Measurements from ENCODE around the gene COL28A1. TPM values are rescaled to one million over a fixed set of nuclear protein-coding genes. Genes with fewer than 3 reads are reported as not detected.
"Not testable (repeated sequence)": the region's sequence is repeated elsewhere in the genome, so short reads cannot be mapped to it uniquely, and the experiment has no call there.

COL28A1 gene
- polyA plus RNA-seq, 1 donor, result 1.1 TPM

DNA sequence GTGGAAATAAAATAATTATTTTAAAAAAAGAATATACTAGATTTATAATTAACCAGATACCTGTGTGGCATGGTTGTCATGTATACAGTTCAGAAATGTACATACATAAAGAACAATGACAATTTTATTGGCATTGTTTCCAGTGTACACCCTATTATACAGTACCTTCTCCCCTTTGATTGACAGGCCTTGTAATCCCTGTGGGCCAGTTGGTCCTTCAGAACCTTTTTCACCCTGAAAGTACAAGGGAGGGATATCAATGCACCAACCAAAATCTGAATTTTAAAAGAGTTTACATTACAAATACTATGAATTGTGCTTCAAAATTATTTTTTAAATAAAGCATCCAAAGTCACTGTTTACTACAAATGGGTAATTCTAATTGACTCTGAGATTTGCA is 61.2 kb downstream of the COL28A1 start:
- no peak for DNase-seq (ENCODE audit: low read depth)

DNA sequence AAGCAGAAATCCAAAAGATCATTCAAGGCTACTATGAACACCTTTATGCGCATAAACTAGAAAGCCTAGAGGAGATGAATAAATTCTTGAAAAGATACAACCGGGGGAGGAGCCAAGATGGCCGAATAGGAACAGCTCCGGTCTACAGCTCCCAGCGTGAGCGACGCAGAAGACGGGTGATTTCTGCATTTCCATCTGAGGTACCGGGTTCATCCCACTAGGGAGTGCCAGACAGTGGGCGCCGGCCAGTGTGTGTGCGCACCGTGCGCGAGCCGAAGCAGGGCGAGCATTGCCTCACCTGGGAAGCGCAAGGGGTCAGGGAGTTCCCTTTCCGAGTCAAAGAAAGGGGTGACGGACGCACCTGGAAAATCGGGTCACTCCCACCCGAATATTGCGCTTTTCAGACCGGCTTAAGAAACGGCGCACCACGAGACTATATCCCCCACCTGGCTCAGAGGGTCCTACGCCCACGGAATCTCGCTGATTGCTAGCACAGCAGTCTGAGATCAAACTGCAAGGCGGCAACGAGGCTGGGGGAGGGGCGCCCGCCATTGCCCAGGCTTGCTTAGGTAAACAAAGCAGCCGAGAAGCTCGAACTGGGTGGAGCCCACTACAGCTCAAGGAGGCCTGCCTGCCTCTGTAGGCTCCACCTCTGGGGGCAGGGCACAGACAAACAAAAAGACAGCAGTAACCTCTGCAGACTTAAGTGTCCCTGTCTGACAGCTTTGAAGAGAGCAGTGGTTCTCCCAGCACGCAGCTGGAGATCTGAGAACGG is 70.5 kb downstream of the COL28A1 start:
- DNase-seq (ENCODE audit: low read depth), result not testable (repeated sequence)

DNA sequence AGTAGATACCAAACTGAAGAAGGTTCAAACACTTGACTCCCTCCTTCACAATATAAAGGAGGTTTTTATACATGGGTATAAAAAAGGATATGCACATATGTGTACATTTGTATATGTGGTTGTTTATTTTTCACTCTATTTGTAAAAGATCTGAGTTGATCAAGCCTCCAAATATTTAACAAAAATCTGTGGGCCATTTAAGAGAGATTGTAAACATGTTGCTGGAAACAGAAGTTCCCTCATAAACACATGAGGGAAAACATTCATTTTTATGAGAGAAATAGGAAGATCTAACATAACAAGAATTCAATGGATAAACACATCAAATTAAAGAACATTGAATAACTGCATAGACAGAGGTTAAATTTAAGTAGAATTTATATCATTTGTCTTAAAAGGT is 81.7 kb downstream of the COL28A1 start:
- no peak for DNase-seq (ENCODE audit: low read depth)

DNA sequence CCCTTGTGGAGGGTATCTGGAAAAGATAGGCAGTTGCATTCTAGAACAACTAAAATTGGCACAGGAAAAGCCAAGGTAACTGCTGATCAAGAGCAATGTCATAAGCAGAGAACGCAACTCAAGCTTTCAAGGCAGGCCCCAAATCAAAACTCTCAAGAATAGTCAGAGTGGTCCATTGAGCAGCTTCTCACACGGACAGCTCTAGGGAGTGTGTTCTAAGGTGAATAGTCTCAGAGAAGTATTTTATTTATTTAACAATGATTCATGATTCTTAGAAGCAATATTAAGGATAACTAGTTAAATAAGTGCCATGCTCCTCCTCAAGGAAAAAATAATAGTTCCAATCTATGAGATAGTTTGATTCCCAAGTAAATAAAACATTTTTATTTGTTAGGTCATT is 83.0 kb downstream of the COL28A1 start:
- DNase-seq (ENCODE audit: low read depth), result no peak

DNA sequence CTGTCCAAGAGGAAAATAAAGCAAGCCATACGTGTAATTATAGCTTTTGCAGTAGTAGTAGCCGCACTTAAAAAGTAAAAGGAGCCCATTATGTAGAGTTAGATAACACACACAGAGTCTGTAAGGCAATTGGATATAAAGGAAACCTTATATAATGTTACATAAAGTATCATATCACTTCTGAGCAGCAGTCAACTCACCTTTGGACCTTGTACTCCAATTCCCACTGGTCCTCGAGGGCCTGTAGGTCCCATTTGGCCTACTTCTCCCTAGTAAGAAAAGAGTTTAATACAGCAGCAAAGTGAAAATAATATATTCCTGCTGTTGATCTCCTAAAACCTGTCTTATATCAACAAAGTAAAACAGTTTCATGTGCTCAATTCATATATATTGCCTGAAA is 83.6 kb downstream of the COL28A1 start:
- DNase-seq (ENCODE audit: low read depth), result no peak

DNA sequence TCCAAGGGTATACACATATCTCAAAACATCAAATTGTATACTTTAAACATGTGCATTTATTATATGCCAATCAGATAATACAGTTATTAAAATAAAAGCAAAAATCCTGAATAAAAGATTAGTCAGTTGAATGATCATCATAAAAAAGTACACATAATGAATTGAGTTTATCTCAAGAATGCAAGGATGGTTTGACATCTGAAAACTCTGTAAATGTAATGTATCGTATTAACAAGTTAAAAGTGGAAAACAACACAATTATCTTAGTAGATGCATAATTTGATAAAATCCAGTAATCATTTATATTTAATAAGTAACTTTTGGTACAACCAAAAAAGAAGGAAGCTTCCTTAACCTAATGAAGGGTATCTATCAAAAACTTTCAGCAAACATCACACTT is 86.6 kb downstream of the COL28A1 start:
- no peak for DNase-seq (ENCODE audit: low read depth)

DNA sequence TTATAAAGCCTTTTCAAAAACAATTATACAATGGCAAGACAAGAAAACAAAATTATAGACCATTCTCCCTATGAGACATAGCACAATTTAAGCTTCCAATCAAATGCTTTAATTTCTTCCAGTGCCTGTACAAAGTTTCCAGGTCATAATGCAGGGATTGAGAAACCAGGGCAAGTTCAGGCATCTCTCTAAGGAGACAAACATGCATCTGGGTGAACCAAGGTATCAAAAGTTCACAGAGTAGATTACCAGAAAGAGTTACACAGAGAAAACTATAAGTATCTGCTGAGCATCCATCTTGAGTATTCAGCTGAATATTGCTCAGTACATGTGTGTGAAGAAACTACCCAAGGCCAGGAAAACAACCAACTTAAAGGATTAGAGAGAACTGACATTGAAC is 89.1 kb downstream of the COL28A1 start:
- no peak for DNase-seq (ENCODE audit: low read depth)

DNA sequence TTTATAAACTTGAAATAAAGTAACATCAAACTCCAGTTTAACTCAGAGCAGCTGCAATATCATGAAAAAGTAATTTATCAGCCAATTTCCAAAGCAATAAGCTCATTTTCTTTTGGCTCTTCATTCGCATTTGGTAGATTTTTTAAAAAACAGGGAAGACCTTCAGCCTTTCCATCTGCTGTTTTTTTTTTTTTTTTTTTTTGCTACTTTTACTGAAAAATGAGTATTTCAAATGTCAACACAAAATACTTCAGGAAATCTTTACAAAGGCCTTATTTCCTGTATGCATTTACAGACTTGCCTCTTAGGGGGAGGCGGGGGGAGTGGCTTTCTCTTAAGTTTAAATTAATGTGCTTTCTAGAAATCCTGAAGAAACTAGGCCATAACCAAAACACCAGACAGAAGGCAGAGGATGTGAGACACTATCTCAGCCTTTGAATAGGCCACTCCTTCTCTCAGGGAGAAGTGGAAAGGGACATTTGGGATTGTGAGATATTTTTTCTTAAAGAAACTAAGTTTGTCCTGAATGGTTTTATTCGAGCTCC is 91.8 kb downstream of the COL28A1 start:
- peak; percentile 25 for DNase-seq (ENCODE audit: low read depth)

DNA sequence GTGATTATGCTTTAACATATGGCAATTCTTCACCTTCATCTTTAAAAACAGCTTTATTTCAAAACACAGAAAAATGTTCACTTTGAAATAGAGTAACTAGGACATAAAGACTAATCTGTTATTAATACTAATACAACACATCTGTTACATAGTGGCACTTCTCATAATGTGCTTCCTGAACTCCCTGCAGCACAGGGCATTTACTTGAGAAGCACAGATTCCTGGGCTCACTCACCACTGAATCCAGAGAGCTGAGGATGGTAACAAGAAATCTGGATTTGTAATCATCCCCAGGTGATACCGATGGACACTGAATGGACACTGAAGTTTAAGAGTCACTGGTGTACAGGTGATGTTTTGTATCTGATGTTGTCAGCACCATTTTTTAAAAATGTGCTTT is 96.1 kb downstream of the COL28A1 start:
- no peak for DNase-seq (ENCODE audit: low read depth)

DNA sequence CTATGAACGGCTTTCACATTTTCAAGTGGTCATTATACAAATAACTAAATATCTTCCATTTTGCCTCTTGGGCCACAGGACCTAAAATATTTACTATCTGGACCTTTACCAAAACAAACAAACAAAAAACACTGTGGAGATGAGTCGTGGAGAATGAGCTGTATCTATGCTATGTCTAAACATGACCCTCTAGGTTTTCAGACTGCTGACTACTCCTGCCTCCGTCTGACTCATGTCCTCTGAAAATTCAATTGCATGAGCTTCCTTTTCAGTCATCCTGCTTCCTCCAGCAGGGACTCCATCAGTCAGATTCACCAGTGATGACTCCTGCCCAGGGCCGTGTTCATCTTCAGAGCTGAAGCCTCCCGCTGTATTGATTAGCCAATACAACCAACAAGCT is 96.8 kb downstream of the COL28A1 start:
- DNase-seq (ENCODE audit: low read depth), result no peak

DNA sequence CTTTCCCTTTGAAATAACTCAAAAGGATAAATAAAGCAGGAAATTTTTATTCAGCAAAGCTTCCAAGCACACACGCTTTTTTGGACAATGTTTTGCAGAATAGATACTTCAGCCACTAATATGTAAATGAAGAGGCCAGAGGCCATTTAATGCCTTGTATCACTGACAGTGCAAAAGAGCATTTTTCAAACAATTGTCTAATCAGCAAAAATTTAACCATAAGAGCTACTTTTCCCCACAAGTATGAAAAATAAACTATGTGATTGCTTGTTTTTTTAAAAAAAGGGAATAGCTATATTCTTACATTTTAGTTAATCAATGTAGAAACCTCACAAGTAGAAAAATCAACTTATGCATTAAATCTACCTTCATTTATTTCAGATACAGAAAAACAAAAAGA is 99.7 kb downstream of the COL28A1 start:
- DNase-seq (ENCODE audit: low read depth), result no peak

DNA sequence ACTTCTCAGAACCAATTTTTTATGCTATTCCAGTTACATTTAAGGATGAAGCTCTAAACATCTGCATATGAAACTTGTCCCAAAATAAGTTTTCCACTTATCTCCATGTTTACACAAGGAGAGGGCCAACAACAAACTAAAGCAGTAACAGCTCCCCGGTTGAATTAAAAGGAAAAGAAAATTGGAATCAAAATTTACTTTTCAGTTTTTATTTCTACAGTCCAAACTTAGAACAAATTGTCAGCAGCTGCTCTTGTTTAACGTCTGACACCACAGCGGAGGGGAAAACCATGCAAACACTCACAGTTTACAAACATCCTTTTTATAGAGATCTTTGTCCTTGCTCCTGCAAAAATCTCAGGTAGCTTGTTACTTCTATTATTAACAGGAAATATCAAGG is 101.3 kb downstream of the COL28A1 start:
- peak; percentile 47 for DNase-seq (ENCODE audit: low read depth)

DNA sequence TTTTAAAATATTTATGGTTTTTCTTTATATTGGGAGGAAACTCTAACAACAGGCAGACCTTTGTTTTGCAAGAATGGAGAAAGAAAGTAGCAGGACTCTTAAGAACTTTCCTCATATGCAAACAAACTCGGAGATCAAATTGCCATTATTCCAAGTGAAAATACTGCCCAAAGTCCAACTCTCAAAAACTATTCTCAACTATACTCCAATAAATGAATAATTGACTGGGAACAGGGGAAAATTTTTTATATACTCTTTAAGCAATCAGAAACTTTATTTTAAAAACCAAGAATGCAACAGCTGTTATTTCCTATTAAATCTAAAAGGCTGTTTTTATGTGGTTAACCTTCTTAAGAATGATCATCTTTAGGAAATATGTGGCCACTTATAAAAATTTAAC is 101.9 kb downstream of the COL28A1 start:
- peak; percentile 13 for DNase-seq (ENCODE audit: low read depth)

DNA sequence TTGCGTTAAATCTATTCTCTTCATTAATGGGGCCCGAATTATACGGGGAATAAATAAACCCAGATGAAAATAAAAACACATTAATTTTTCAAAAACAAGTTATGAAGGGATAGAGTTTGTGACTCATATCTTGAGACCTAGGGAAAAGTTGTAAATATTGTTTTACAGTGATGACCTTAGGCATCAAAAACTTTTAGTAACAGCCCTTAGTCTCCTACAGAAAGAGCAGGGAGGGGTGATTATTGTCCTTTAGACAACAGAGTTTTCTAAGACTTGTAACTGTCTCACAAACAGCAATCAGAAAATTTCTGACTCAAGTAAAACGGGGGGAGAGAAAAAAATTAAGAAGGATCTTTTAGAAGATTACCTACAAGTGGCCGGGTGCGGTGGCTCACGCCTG is 102.7 kb downstream of the COL28A1 start:
- DNase-seq (ENCODE audit: low read depth), result no peak

DNA sequence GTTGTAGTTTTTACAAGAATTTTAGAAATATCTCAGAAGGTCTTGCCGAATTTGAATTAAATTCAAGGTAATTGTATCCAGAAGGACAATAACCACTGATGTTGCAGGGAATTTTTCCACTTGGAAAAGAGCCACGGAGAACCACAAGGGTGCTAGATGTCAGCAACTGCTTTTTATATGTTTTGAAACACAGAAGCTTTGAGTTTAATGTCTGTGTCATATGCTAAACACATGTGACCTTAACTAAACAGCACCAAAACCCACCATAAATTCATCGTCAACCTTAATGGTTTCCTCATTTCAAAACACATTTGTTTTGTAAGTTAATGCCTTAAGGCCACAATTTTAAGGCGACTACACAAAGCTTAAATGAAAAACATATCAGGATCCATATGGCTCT is 106.9 kb downstream of the COL28A1 start:
- peak; percentile 57 for DNase-seq (ENCODE audit: low read depth)

DNA sequence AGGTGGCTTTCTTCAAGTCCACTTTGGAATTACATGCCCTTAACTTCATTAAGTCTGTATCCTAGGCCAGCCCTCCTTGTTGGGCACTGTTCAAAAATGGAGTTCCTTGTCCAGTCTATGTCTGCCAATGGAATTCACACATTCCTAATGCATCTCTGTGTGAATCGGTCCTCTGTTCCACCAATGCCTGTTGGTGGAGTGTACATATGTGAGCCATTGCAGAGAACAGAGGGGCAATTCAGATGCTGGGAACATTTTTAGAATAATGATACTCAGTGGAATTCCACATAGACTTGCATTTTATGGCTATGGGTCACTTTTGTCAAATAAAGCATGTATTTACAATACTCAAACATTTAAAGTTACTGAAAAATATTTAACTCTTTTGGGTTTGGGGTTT is 108.3 kb downstream of the COL28A1 start:
- no peak for DNase-seq (ENCODE audit: low read depth)

DNA sequence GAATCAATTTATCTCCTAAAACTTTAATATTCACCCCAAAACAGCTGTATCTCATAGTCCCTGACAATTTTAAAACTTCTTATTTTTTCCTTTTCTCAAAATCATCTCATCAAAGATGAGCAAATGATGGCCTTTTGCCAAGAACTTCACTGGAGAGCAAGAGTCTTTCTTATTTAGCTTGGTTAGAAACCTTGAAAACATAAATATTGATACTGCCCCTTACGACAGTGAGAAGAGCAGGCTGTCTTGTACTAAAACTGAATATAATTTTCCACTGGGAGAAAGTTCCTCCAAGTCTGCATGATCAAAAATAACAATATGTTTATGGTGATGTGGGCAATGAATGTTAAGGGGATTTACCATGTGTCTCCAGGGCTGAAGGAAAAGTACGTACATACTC is 109.0 kb downstream of the COL28A1 start:
- peak; percentile 11 for DNase-seq (ENCODE audit: low read depth)

DNA sequence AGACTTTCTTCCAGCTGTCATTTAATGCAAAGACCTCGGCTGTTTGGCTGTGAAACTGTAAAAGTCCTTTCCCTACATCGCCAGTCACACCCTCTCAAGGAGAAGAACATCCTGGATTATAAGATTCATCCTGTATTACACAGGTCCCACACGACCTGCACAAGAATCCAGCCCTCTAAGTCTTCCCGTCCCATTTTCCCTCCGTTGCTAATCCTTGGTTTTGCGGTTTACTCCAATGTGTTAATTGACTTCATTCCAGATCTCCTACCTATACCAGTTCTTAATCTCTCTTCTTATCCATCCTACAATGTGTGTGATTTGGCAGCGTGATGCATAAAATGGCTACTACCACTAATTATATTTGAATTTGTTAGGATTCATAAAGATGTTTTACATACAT is 110.4 kb downstream of the COL28A1 start:
- no peak for DNase-seq (ENCODE audit: low read depth)

DNA sequence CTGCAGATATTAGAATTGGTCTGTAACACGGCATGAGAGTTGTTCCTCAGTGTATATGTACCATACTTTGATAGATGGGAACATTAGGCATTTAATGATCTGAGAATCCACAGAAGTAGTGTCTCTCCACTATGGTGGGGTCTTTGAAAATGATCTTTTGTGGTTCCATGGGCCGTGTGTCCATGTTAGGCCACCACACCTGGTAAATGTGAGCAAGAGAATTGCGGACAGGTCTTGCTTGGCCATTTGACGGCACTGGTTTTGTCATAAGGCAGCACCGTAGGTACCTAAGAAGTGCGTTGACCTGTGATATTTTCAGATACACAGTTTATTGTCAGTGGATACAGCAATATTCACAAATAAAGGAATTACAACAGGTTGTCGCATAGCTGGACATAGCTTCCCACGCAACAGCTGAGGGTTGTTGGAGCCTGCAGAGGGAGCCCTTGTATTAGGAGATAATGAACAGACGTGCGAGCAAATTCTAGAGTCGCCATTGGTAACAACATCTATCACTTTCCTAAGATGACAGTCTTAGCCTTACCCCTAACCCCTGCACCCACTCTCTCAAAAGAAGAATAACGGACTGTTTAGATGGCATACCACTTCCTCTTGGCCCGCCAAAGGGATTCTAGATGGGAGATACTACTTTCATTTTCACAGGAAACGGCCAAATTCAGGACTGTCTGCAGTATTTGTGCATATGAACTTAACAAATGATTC is 111.4 kb downstream of the COL28A1 start:
- DNase-seq (ENCODE audit: low read depth), result peak; percentile 41

DNA sequence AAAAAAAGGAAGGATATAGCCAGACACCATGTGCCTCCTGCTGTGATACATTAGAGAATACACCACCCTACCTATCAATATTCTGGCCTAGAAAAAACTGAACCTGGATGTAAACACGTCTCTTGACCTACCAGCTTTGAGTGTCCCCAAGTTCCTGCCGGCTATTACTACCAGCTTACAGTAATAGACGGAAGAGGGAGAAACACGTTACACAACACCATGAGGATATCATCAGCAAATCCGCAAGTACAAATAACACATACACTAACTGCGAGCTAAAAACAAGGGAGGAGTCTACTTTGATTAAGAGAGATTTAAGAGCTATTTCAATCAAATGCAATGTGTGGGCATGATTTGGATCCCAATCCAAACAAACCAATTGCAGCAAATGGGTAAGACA is 113.0 kb downstream of the COL28A1 start:
- no peak for DNase-seq (ENCODE audit: low read depth)

DNA sequence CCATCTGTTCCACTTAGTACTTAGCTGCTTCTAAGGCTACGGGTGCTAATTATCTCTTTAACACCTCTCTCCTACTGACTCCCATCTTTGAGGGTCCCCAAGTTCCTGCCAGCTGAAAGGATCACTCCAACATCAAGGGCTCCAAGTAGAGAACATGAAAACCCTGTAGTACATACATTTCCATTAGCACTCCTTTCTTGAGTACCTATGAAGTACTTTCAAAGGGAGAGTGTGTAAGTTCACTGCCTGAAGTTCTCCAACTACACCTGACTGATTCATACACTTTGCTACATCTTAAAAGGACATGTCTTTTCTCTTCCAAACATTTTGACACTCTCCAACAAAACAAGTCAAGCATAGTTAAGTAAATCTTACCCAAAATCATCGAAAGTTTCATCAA is 113.8 kb downstream of the COL28A1 start:
- DNase-seq (ENCODE audit: low read depth), result no peak

DNA sequence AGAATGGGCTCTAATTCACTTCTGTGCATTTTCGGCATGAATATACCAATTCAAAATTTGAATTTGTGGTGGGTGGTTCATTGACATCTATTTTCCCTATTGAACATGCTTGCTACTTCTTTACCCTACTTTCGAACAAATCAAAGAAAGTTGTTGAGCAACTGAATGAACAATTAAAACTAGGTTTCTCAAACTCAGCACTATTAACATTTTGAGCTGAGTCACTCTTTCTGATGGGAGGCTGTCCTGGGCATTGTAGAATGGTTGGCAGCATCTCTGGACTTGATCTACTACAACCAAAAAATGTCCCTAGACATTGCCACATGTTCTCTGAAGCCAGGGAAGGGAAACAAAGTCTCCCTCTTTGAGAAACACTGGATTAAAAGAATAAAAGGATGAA is 116.7 kb downstream of the COL28A1 start:
- DNase-seq (ENCODE audit: low read depth), result no peak

DNA sequence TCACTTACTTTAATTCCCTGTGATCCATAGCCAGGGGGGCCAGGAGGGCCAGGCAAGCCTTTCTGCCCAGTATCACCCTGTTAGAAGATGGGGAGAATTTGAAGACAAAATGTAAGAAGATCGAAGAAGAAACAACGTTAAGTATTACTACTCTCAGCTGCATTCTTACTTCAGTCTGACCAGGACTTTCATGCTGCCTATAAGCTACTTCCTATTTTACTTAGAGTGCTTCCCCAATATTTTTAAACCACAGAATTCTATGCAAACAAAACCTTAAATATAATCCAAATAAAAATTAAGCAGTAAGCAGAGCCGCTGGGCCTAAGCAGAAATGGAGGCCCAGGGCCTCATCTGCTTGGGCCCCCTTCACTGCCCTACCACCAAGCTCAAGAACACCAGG is 117.8 kb downstream of the COL28A1 start:
- no peak for DNase-seq (ENCODE audit: low read depth)

Data from forelimb muscle (tissue), 1 donor.